ENCODE results near the gene ARHGAP26. TPM values are rescaled to one million over a fixed set of nuclear protein-coding genes. Genes with fewer than 3 reads are reported as not detected.

The ARHGAP26 gene
- total RNA-seq, 4 donors from 2014 or later, result 28.2 to 52.3 (median 37.9) TPM

DNA sequence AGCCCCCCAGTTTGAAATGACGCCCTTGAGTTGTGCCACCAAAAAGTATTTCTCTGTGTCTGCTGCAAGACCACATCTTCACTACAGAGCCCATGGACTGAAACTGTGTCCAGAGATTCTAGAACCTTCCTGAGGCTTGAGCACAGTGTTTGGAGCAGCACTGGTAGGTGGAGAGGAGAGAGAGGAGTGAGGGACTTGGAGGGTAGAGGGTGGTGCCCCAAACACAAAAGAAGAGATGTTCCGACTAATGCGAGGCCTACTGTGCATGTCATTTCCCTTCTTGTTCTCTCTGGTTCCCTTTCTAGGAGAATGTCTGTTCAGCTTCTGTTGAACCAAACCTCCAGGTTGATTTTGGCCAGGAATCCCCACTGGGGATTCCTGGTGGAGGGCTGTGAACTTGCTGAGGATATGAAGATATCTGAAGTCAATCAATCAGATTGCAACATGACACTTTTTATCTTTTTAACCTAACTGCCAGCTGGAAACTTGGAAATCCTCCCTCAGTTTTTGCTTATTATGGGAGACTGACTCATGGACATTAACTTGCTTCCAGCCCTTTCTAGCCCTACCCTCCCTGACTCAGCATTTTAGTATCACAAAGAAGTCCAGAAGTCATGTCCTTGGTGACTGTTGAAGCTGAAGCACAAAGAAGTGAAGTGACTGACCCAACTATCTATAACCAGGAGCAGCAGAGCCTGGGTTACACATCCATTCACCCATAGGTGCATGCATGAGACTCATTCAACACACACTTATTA lies 478.8 kb downstream of the ARHGAP26 start:
- intact Hi-C loops (cut with DNase I), result no loop called here

DNA sequence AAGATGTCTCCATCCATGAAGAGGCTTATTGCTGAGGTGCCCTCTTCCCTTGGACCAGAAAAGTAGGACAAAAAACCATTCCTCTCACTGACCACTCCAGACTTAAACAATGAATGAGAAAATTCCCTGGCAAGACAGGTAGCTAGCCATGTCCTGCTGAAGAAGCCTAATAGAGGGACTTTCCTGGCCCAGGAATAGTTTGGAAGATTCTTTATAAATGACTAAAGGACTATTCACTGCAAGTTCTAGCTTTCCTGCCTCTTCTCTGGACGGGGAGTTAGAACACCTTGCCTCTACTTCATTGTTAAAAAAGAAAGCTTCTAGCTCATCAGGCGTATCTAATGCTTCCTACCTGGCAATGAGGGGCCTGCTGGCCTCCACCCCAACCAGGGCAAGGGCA lies 479.7 kb downstream of the ARHGAP26 start:
- intact Hi-C loops (cut with DNase I), result no loop called here
- WGBS, 2 donors, result 91% methylated on average over 2 of the region's 2 CpGs
- H3K36me3 ChIP-seq, result no peaks in the 10 kb centered on the region
- H3K4me3 ChIP-seq (replicated peaks in 1 of 3), result no peak overlapping the region
- no peaks in the 10 kb centered on the region for H3K9me3 ChIP-seq
- no peaks in the 10 kb centered on the region for H3K27me3 ChIP-seq
- TF ChIP-seq, protein P1, sequence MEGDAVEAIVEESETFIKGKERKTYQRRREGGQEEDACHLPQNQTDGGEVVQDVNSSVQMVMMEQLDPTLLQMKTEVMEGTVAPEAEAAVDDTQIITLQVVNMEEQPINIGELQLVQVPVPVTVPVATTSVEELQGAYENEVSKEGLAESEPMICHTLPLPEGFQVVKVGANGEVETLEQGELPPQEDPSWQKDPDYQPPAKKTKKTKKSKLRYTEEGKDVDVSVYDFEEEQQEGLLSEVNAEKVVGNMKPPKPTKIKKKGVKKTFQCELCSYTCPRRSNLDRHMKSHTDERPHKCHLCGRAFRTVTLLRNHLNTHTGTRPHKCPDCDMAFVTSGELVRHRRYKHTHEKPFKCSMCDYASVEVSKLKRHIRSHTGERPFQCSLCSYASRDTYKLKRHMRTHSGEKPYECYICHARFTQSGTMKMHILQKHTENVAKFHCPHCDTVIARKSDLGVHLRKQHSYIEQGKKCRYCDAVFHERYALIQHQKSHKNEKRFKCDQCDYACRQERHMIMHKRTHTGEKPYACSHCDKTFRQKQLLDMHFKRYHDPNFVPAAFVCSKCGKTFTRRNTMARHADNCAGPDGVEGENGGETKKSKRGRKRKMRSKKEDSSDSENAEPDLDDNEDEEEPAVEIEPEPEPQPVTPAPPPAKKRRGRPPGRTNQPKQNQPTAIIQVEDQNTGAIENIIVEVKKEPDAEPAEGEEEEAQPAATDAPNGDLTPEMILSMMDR (IDR thresholded peaks at IDR 0.05), result no peak
- no peak for TF ChIP-seq POLR2A (IDR thresholded peaks at IDR 0.05)
- H3K27ac ChIP-seq, result no peak overlapping the region
- no peaks in the 10 kb centered on the region for H3K4me1 ChIP-seq
- no peak for DNase-seq

More for the DNA sequence above, 478.8 kb downstream of the ARHGAP26 start:
- WGBS, 2 donors, result 91 to 98% methylated on average over 3 of the region's 3 CpGs
- H3K4me3 ChIP-seq (replicated peaks in 1 of 3), result no peak overlapping the region
- H3K9me3 ChIP-seq, result no peaks in the 10 kb centered on the region
- TF ChIP-seq, protein P1 (IDR thresholded peaks at IDR 0.05), result no peak
- no peak for TF ChIP-seq POLR2A (IDR thresholded peaks at IDR 0.05)
- DNase-seq, result no peak
- no peaks in the 10 kb centered on the region for H3K27me3 ChIP-seq
- H3K27ac ChIP-seq, result no peak overlapping the region
- H3K36me3 ChIP-seq, result no peaks in the 10 kb centered on the region
- no peaks in the 10 kb centered on the region for H3K4me1 ChIP-seq

DNA sequence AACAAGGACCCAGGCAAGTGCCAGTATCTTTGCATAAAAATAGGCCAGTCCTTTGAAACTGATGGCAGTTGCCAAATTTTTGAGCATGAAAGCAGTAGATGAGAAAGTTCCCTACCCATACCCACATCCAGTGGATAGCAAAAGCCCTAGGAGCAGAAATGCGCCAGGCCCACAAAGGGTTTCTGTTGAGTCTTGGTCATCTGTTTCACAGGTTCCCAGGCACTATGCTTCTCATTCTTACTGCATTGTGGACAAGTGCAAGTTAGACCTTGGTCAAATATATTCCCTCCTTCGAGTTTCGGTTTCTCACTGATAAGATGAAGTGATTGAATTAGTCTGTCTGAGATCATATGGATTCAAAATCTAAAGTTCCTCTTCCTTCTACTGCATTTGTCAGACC lies 481.0 kb downstream of the ARHGAP26 start:
- Histone ChIP-seq H3K4me1 (no peaks in the 10 kb centered on the region), H3K27me3 (no peaks in the 10 kb centered on the region), H3K4me3 (replicated peaks in 1 of 3) (no peak overlapping the region), H3K27ac (no peak overlapping the region), H3K36me3 (no peaks in the 10 kb centered on the region), H3K9me3 (no peaks in the 10 kb centered on the region)
- no peak for DNase-seq
- intact Hi-C loops (cut with DNase I), result no loop called here
- 93 to 96% methylated on average over 3 of the region's 3 CpGs for whole genome bisulfite sequencing, 2 donors
- TF ChIP-seq, protein P1 (IDR thresholded peaks at IDR 0.05), result no peak
- no peak for TF ChIP-seq POLR2A (IDR thresholded peaks at IDR 0.05)

DNA sequence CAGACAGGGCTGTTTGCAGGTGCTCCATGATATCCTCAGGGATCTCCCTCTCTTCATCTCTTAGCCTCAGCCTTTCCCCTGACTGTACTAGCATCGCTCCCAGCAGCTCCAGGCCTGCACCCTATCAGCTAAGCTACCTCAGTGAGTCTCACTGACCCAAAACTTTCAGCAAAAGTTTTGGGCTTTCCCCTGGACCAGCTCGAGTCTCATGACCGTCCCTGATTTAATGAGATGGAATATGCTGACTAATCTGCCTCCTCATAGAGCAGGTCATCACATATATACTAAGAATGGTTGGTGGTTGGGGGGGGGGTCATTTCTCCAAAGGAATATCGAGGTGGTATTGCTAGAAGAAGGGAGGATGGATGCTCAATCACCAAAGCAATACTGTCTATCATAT lies 481.8 kb downstream of the ARHGAP26 start:
- H3K4me1 ChIP-seq, result no peaks in the 10 kb centered on the region
- H3K36me3 ChIP-seq, result no peaks in the 10 kb centered on the region
- no peak for DNase-seq
- H3K27ac ChIP-seq, result no peak overlapping the region
- H3K9me3 ChIP-seq, result no peaks in the 10 kb centered on the region
- intact Hi-C loops (cut with DNase I), result no loop called here
- TF ChIP-seq, protein P1 (IDR thresholded peaks at IDR 0.05), result no peak
- no peak for TF ChIP-seq POLR2A (IDR thresholded peaks at IDR 0.05)
- no peaks in the 10 kb centered on the region for H3K27me3 ChIP-seq
- H3K4me3 ChIP-seq (replicated peaks in 1 of 3), result no peak overlapping the region
- 92 to 94% methylated on average over 4 of the region's 4 CpGs for WGBS, 2 donors

DNA sequence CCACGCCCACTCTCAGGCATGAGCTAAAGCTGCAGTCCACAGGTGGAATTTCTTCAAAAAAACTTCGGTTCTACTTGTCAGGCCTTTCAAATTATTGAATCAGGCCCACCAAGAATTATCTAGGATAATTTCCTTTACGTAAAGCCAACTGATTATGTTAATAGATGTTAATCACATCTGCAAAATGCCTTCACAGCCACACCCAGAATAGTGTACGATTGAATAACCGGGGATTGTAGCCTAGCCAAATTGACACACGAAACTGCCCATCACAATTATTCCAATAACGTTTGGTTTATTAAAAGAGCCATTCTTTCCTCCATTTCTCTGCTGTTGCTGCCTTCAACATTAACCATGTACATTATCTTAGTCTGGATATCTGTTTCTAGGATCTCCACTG lies 484.6 kb downstream of the ARHGAP26 start:
- H3K9me3 ChIP-seq, result no peaks in the 10 kb centered on the region
- H3K27me3 ChIP-seq, result no peaks in the 10 kb centered on the region
- intact Hi-C loops (cut with DNase I), result no loop called here
- WGBS, 2 donors, result 81 to 93% methylated on average over 7 of the region's 7 CpGs
- TF ChIP-seq POLR2A (IDR thresholded peaks at IDR 0.05), result no peak
- TF ChIP-seq, protein P1 (IDR thresholded peaks at IDR 0.05), result no peak
- no peak overlapping the region for H3K27ac ChIP-seq
- H3K4me3 ChIP-seq (replicated peaks in 1 of 3), result no peak overlapping the region
- no peaks in the 10 kb centered on the region for H3K4me1 ChIP-seq
- no peak for DNase-seq
- H3K36me3 ChIP-seq, result no peaks in the 10 kb centered on the region
